ENCODE results near the gene TCP11L1. TPM values are rescaled to one million over a fixed set of nuclear protein-coding genes. Genes with fewer than 3 reads are reported as not detected.
"Not testable (repeated sequence)": the region's sequence is repeated elsewhere in the genome, so short reads cannot be mapped to it uniquely, and the experiment has no call there.

TCP11L1 gene
- polyA plus RNA-seq, 1 donor from 2014 or later = 6.6 TPM

- Mint-ChIP-seq H3K36me3 (no peaks in the 10 kb centered on the region), H3K9me3 (peaks cover 0 to 3% (median 0%) of the 10 kb centered on the region in 3 donors), H3K27me3 (peaks cover 27% of the 10 kb centered on the region), H3K4me1 (peaks cover 5 to 13% (median 7%) of the 10 kb centered on the region in 3 donors), H3K4me3 (no peak overlapping the region), H3K27ac (no peak overlapping the region)
Measured at GRCh38 chr11:33018840-33019239, 20.5 kb upstream of the TCP11L1 start.

GRCh38 chr11:33021501-33021900 lies 17.9 kb upstream of the TCP11L1 start:
- Mint-ChIP-seq H3K27me3 (peaks cover 21% of the 10 kb centered on the region), H3K4me1 (peaks cover under 1% of the 10 kb centered on the region in 3 donors), H3K27ac (no peak overlapping the region), H3K9me3 (no peaks in the 10 kb centered on the region), H3K36me3 (no peaks in the 10 kb centered on the region), H3K4me3 (no peak overlapping the region)

- Mint-ChIP-seq H3K4me3 (no peak overlapping the region), H3K27ac (no peak overlapping the region), H3K27me3 (peaks cover 17% of the 10 kb centered on the region), H3K4me1 (no peaks in the 10 kb centered on the region), H3K9me3 (no peaks in the 10 kb centered on the region), H3K36me3 (no peaks in the 10 kb centered on the region)
Measured at GRCh38 chr11:33021937-33022336, 17.4 kb upstream of the TCP11L1 start.

- Mint-ChIP-seq H3K27ac (no peak overlapping the region), H3K27me3 (peaks cover 7% of the 10 kb centered on the region), H3K4me3 (no peak overlapping the region), H3K4me1 (no peaks in the 10 kb centered on the region), H3K9me3 (no peaks in the 10 kb centered on the region), H3K36me3 (peaks cover 1% of the 10 kb centered on the region)
Measured at GRCh38 chr11:33025339-33025722, 14.0 kb upstream of the TCP11L1 start.

- H3K4me3 Mint-ChIP-seq = no peak overlapping the region
- no peak overlapping the region for H3K27ac Mint-ChIP-seq
- H3K9me3 Mint-ChIP-seq = no peaks in the 10 kb centered on the region
- peaks cover 1% of the 10 kb centered on the region for H3K36me3 Mint-ChIP-seq
- no peaks in the 10 kb centered on the region for H3K4me1 Mint-ChIP-seq
- H3K27me3 Mint-ChIP-seq = peaks cover 10% of the 10 kb centered on the region
Measured at GRCh38 chr11:33027233-33027632, 12.1 kb upstream of the TCP11L1 start.

- H3K27me3 Mint-ChIP-seq = peaks cover 10% of the 10 kb centered on the region
- no peaks in the 10 kb centered on the region for H3K4me1 Mint-ChIP-seq
- no peak overlapping the region for H3K27ac Mint-ChIP-seq
- no peak overlapping the region for H3K4me3 Mint-ChIP-seq
- H3K9me3 Mint-ChIP-seq = no peaks in the 10 kb centered on the region
- peaks cover 1% of the 10 kb centered on the region for H3K36me3 Mint-ChIP-seq
Measured at GRCh38 chr11:33027846-33028536, 11.4 kb upstream of the TCP11L1 start.

- Mint-ChIP-seq H3K27me3 (peaks cover 10% of the 10 kb centered on the region), H3K27ac (no peak overlapping the region), H3K36me3 (peaks cover 1% of the 10 kb centered on the region), H3K4me1 (no peaks in the 10 kb centered on the region), H3K4me3 (no peak overlapping the region), H3K9me3 (no peaks in the 10 kb centered on the region)
Measured at GRCh38 chr11:33028537-33028914, 10.8 kb upstream of the TCP11L1 start.

- peaks cover 10% of the 10 kb centered on the region for H3K27me3 Mint-ChIP-seq
- H3K36me3 Mint-ChIP-seq, H3K9me3 Mint-ChIP-seq, H3K4me1 Mint-ChIP-seq, H3K27ac Mint-ChIP-seq, H3K4me3 Mint-ChIP-seq: not testable (repeated sequence)
Measured at GRCh38 chr11:33029218-33029617, 10.2 kb upstream of the TCP11L1 start.

- no peak overlapping the region for H3K4me3 Mint-ChIP-seq
- no peaks in the 10 kb centered on the region for H3K4me1 Mint-ChIP-seq
- H3K27ac Mint-ChIP-seq = no peak overlapping the region
- peaks cover 1% of the 10 kb centered on the region for H3K36me3 Mint-ChIP-seq
- no peaks in the 10 kb centered on the region for H3K9me3 Mint-ChIP-seq
- peaks cover 10% of the 10 kb centered on the region for H3K27me3 Mint-ChIP-seq
Measured at GRCh38 chr11:33033493-33033892, 5.9 kb upstream of the TCP11L1 start.

- H3K27ac Mint-ChIP-seq = no peak overlapping the region
- H3K36me3 Mint-ChIP-seq = peaks cover 1% of the 10 kb centered on the region
- no peak overlapping the region for H3K4me3 Mint-ChIP-seq
- H3K27me3 Mint-ChIP-seq = peaks cover 10% of the 10 kb centered on the region
- H3K9me3 Mint-ChIP-seq = no peaks in the 10 kb centered on the region
- H3K4me1 Mint-ChIP-seq = peaks cover 0 to 2% (median 0%) of the 10 kb centered on the region in 3 donors
Measured at GRCh38 chr11:33035011-33035410, 4.4 kb upstream of the TCP11L1 start.

GRCh38 chr11:33040033-33040861 lies 875 bp downstream of the TCP11L1 start:
- Mint-ChIP-seq H3K4me3 (peak overlapping the region; percentile 93 to 98 (median 96)), H3K9me3 (no peaks in the 10 kb centered on the region), H3K4me1 (peaks cover 11 to 13% (median 12%) of the 10 kb centered on the region in 3 donors), H3K36me3 (no peaks in the 10 kb centered on the region), H3K27ac (peak overlapping the region; percentile 83 to 99 (median 92)), H3K27me3 (peaks cover under 1% of the 10 kb centered on the region)

- H3K36me3 Mint-ChIP-seq = peaks cover 4% of the 10 kb centered on the region
- H3K9me3 Mint-ChIP-seq = no peaks in the 10 kb centered on the region
- peaks cover 11 to 13% (median 12%) of the 10 kb centered on the region in 3 donors for H3K4me1 Mint-ChIP-seq
- H3K4me3 Mint-ChIP-seq = peak overlapping the region; percentile 93 to 98 (median 96)
- H3K27me3 Mint-ChIP-seq = no peaks in the 10 kb centered on the region
- peak overlapping the region in 2 of 3 donors; percentile 83 to 99 for H3K27ac Mint-ChIP-seq
Measured at GRCh38 chr11:33040862-33041453, 1.6 kb downstream of the TCP11L1 start.

GRCh38 chr11:33043221-33043830 lies 4.0 kb downstream of the TCP11L1 start:
- Mint-ChIP-seq H3K36me3 (peaks cover 5% of the 10 kb centered on the region), H3K4me1 (peaks cover 11 to 13% (median 12%) of the 10 kb centered on the region in 3 donors), H3K27ac (no peak overlapping the region), H3K4me3 (peak overlapping the region in 1 of 4 donors; percentile 40), H3K9me3 (no peaks in the 10 kb centered on the region), H3K27me3 (no peaks in the 10 kb centered on the region)

- no peak overlapping the region for H3K4me3 Mint-ChIP-seq
Measured at GRCh38 chr11:33044285-33044756, 4.9 kb downstream of the TCP11L1 start.

More at GRCh38 chr11:33044285-33044756, 4.9 kb downstream of the TCP11L1 start:
- peaks cover 8% of the 10 kb centered on the region for H3K36me3 Mint-ChIP-seq
- H3K27me3 Mint-ChIP-seq = no peaks in the 10 kb centered on the region
- H3K27ac Mint-ChIP-seq = no peak overlapping the region
- H3K4me1 Mint-ChIP-seq = peaks cover 10 to 13% (median 11%) of the 10 kb centered on the region in 3 donors
- H3K9me3 Mint-ChIP-seq = no peaks in the 10 kb centered on the region
